NCI-H1048 (cell line): ENCODE results near the gene DOC2B.
"Not testable (repeated sequence)": the region's sequence is repeated elsewhere in the genome, so short reads cannot be mapped to it uniquely, and the experiment has no call there.

Source experiments
- DNase-seq: peaks from one replicate; lab custom pipeline; 2025; lab: John Stamatoyannopoulos, UW

Gene DOC2B

DNA sequence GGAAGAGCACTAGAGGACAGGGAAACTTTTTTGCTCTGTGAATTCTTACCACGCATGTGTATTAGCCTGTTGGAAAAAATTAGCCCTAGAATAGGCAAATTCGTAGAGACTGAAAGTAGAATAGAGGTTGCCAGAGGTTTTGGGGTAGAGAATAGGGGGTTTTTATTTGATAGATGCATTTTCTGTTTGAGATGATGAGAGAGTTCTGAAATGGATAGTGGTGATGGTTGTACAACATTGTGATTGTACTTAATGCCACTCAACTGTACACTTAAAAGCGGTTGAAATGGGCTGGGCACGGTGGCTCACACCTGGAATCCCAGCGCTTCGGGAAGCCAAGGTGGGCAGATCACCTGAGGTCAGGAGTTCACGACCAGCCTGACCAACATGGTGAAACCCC, 8.0 kb upstream of the DOC2B start:
- DNase-seq: no peak

DNA sequence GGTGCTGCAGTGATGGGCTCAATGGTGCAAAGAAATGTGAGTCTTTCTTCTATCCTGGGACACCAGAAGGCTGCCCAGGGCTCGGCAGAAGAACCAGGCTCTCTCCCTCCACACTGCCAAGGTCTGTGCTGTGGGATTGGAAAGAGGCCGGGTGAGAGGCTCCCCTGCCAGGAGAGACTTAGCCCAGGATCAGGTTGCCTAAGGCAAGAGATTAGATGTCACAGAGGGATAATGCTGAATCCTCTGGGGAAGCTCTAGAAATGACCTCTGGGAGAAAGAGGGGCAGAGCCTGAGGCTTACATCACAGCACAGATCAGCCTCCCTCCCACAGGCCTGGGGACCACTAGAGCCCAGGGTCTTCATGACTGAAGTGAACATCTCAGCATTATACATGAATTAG, 5.7 kb upstream of the DOC2B start:
- no peak for DNase-seq

- no peak for DNase-seq
Observed at GRCh38 chr17:185445-186138, 4.1 kb upstream of the DOC2B start.

DNA sequence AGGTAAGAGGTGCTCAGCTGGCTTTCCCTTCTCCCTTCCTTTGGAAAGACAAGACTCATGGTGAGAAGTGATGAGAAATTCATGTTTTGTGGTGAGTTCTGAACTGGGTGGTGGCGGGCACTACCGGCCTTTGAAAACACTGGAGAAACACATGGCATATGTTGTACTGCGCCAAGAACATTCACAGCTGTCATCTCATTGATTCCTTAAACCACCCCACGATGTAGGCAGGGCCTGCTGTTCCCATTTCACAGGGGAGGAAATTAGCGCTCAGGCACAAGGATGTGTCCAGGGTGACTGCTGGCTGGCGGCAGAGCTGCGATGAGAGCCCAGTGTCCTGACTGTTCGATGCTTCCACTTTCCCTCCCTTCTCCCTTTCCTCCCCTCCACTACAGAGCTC, 1.6 kb upstream of the DOC2B start:
- no peak for DNase-seq

- DNase-seq: no peak
Observed at GRCh38 chr17:182050-182751, 751 bp upstream of the DOC2B start.

GRCh38 chr17:180381-181244, 837 bp downstream of the DOC2B start:
- no peak for DNase-seq

GRCh38 chr17:179781-180380, 1.6 kb downstream of the DOC2B start:
- no peak for DNase-seq

DNA sequence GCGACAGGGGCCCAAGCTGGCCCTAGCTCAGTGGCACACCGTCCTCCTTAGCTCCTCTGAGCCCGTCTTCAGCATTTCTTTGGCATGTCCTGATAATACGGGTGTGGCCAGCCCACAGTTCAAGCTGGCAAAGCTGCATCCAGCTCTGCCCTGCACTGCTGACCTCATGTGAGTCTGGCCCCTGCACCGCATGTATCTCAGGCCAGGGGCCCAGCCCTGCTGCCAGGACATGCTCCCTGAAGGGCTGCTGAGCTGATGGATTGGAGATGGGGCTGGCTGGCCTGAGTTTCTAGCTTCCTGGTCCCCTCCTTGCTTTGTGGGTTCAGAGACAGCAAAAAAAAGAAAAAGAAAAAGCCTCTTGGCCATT, 2.4 kb downstream of the DOC2B start:
- no peak for DNase-seq

DNA sequence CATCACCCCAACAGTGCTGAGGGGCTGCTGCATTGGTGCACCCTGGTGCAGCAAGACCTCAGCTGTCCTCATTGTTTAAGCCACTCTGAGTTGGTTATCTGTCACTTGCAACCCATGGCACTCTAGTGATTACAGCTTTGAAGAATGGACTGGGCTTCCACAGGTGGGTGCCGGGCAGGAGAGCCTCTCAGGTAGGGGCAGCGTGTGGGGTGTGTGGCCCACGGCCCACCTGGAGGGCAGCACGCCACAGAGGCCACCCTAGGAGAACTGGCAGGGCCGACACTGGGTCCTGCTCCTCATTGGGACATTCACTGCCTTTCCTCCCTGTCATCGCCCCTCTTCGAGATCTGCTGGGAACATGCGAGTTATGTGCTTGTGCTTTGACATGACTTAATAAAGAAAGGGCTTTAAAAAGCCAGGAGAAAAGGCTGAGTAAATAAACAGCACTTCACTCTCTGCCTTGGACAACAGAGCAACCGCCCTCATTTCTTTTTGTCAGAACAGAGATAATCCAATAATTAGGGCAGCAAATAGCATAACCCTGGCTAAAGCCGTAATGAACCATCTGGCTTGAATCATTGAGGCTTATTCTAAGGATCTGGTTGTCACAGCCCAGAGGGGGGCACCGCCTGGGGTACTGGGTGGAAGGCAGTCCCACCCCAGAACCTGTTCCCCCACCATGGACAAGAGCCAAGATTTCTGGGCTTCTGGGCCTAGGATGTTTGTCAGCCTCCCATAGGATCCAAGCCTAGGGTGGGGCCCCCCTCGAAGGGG, 3.0 kb downstream of the DOC2B start:
- no peak for DNase-seq

DNA sequence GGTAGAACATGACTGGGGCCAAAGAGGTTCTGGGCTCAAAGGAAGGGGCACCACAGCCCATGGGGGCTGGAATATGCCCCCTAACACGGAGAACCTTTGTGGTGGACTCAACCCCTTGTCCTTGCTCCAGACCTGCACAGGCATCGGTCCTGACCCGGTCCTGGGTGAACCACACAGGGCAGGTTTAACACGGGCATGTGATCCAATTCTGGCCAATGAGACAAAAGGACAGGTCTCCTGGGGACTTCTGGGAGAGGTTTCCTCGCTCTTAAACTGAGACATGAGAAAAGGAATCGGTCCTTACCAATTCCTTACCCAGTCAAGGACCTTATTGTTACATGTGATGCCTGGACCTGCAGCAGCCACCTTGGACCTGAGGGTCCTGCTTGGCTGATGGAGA, 3.7 kb downstream of the DOC2B start:
- DNase-seq: no peak

GRCh38 chr17:177155-177554, 4.3 kb downstream of the DOC2B start:
- DNase-seq: no peak

DNA sequence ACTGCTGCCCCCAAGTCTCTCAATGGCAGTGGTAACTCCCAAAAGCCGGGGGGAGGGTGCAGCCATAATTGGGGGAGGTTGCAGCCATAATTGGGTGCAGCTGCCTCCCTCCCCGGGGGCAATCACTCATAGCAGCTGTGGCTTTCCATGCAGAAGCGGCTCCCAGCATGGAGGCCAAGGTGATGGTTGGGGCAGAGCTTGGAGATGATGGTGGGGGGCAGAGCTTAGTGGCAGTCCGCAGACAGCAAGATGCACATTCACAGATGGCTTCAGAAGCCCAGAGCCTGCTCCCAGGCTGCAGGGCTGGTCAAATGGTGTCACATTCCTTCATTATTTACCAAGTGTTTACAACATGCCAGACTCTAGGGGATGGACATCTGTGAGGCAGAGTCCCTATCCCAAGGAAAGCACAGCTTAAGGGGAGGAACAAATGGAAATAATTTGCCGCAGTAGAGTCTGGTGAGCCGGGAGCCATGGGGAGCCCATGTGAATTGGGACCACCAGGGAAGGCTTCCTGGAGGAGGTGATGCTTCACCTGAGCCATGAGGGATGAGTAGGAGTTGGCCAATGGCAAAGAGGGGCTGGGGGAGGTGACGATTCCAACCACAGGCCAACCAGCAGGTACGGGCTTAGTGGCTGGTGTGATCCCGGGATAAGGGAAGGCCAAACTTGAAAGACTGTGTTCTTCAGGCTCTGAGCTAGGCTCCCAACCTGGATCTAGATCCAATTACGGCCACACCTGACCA, 8.1 kb downstream of the DOC2B start:
- DNase-seq: no peak

DNA sequence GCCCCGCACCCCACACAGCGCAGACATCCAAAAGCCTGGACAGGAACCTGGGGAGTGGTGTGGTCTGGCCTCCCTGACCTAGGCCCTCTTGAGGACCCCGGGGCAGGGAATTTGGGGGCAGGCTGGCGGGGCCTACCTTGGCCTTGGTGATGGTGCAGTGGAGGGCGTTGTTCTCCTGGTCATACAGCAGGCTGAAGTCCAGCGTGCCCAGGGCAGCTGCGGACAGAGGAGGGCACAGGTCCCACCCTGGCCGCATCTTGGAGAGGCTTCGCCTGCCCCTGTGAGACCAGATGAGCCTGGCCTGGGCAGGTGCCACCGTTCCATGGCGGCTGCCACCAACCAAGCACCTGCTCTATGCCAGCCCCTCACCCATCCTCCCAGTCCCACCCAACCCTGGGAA, 9.0 kb downstream of the DOC2B start:
- no peak for DNase-seq

DNA sequence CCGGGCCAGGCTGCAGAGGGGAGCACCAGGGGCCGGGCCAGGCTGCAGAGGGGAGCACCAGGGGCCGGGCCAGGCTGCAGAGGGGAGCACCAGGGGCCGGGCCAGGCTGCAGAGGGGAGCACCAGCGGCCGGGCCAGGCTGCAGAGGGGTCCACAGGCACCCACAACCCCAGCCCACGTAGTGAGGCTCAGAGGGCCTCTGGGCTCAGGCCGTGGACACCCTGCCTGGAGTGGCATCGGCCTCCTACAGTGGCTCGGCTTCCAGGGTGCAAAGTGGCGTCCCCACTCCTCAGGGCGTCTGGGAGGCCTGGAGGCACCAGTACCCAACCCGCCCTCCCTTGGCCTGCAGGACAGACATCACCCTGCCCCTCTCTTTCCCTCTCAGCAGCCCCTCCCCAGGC, 9.6 kb downstream of the DOC2B start:
- no peak for DNase-seq

DNA sequence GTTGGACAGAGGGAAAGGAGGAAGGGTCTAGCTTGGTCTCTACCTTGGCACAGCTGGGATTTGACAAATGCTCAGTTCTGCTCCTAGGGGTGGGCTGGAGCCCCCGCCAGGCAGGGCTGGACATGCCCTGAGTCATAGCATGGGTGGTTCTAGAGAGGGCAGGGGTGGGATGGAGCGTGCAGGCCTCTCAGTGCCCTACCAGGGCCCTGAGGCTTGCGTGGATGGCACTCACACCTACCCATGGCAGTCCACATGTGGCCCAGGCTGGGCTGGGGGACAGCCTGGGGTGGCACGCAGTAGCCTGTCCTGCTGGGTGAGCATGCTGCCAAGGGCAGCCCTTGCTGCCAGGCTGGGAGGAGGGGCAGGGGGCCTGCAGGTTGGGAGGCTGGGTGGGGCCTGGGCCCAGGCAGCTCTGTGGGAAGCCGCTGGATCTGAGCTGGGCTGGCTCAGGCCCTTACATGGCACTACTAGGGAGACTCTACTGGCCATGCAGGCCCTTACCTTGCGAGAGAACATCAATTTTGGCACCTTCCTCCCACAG, 11.2 kb downstream of the DOC2B start:
- DNase-seq: no peak

GRCh38 chr17:168614-169013, 12.8 kb downstream of the DOC2B start:
- not testable (repeated sequence) for DNase-seq

GRCh38 chr17:165939-166338, 15.5 kb downstream of the DOC2B start:
- no peak for DNase-seq

GRCh38 chr17:164303-165235, 16.9 kb downstream of the DOC2B start:
- no peak for DNase-seq

DNA sequence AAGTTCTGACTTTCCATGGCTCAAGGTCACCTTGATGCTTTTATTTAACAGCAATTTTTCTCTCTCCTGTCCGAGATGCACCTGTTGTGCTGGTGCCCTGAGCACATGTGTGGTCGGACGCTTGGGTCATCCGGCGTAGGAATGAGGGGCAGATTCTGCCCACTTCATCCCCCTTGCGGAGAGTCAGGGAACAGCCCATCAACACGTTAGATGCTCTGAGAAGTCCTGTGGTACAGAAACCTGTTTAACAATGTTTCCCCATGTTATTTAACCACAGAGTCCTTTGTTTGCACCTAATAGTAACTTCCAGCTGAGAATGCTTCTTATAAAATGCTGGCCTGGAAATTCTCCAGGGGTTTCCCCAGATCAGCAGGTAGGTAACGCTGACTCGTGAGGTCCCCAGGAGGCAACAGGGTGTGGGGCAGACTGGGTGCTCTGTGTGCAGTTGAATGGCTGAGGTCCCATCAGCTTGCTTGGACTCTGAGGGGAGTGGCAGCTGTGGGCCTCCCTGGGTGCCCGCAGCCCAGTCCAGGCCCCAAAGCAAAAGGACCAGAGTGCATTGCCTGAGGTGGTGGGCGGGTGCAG, 17.8 kb downstream of the DOC2B start:
- DNase-seq: no peak
